ENCODE results near the gene CAPRIN1. TPM values are rescaled to one million over a fixed set of nuclear protein-coding genes. Genes with fewer than 3 reads are reported as not detected.
"Not testable (repeated sequence)": the region's sequence is repeated elsewhere in the genome, so short reads cannot be mapped to it uniquely, and the experiment has no call there.

CAPRIN1 gene
- total RNA-seq, 4 donors from 2014 or later = 94.5 to 132 (median 115) TPM

GRCh38 chr11:34050581-34051348, 766 bp upstream of the CAPRIN1 start:
- peak; percentile 32 for ATAC-seq
- 14 to 16% methylated on average over 4 to 5 of the region's 14 CpGs for WGBS, 2 donors (ENCODE audit: low coverage in 1 of 2)
- TF ChIP-seq, protein P1, sequence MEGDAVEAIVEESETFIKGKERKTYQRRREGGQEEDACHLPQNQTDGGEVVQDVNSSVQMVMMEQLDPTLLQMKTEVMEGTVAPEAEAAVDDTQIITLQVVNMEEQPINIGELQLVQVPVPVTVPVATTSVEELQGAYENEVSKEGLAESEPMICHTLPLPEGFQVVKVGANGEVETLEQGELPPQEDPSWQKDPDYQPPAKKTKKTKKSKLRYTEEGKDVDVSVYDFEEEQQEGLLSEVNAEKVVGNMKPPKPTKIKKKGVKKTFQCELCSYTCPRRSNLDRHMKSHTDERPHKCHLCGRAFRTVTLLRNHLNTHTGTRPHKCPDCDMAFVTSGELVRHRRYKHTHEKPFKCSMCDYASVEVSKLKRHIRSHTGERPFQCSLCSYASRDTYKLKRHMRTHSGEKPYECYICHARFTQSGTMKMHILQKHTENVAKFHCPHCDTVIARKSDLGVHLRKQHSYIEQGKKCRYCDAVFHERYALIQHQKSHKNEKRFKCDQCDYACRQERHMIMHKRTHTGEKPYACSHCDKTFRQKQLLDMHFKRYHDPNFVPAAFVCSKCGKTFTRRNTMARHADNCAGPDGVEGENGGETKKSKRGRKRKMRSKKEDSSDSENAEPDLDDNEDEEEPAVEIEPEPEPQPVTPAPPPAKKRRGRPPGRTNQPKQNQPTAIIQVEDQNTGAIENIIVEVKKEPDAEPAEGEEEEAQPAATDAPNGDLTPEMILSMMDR (IDR thresholded peaks at IDR 0.05) = no peak
- TF ChIP-seq EP300 (IDR thresholded peaks at IDR 0.05) (no peak), POLR2A (IDR thresholded peaks at IDR 0.05) (no peak), POLR2AphosphoS5 (IDR thresholded peaks at IDR 0.05) (no peak)

DNA sequence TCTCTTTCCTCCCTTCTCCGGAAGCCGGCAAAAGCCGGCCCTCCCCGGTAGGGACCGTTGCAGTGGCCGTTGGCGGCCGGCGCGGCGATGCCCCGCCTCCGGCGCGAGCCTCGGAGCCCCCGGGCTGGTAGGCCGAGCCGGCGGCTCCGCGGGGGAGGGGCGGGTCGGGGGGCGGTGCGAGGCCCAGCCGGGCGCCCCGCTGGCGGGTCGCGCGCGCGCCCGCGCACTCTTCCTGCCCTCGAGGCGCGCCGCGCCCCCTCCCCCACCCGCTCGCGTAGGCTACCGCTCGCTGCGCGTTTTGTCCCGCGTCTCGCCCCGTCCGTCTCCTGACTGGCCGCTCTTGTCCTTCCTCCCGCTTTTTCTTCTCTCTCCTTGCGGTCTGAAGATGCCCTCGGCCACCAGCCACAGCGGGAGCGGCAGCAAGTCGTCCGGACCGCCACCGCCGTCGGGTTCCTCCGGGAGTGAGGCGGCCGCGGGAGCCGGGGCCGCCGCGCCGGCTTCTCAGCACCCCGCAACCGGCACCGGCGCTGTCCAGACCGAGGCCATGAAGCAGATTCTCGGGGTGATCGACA, 591 bp downstream of the CAPRIN1 start:
- WGBS, 2 donors (ENCODE audit: low coverage in 1 of 2) = no CpG with 5 or more reads among the region's 82 CpGs
- ATAC-seq = peak; percentile 89

More at GRCh38 chr11:34050581-34051348, 766 bp upstream of the CAPRIN1 start:
- Histone ChIP-seq H3K27ac (peak overlapping the region; percentile 84 to 100 (median 99)), H3K36me3 (peaks cover 0 to 9% of the 10 kb centered on the region in 2 donors), H3K9me3 (no peaks in the 10 kb centered on the region), H3K27me3 (no peaks in the 10 kb centered on the region), H3K4me3 (peak overlapping the region; percentile 95 to 98), H3K4me1 (peaks cover 0 to 34% (median 18%) of the 10 kb centered on the region in 3 donors)

DNA sequence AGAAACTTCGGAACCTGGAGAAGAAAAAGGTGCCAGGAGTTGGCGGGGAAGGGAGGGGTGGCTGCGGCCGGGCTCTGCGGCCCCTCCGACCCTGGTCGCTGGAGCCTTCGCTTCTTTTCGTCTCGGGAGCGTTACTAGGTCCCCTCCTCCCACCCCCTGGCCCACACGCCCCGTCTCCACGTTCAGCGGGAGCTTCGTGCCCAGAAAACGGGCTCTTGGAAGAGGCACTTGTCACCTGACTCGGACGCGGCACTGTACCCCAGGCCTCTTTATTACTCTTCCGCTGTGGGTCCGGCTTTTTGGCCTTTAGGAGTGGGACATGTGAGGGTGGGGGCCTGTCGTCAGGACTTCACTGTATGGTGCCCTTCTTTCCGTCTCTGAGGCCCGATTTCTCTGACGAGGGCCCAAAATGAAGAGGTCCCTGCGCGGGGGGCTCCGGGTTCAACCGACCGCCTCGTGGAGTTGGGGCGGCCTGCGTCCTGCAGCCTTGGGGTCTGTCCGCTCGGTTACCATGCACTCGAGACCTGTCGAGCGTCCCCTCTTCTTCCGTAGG, 1.2 kb downstream of the CAPRIN1 start:
- WGBS, 2 donors (ENCODE audit: low coverage in 1 of 2) = 0 to 2% methylated on average over 9 to 11 of the region's 40 CpGs
- peak overlapping the region; percentile 88 to 100 (median 99) for H3K27ac ChIP-seq
- no peak for TF ChIP-seq EP300 (IDR thresholded peaks at IDR 0.05)
- TF ChIP-seq, protein P1 (IDR thresholded peaks at IDR 0.05) = no peak
- no peak for TF ChIP-seq POLR2A (IDR thresholded peaks at IDR 0.05)
- TF ChIP-seq POLR2AphosphoS5 (IDR thresholded peaks at IDR 0.05) = no peak
- no peak for ATAC-seq
- H3K27me3 ChIP-seq = no peaks in the 10 kb centered on the region
- peak overlapping the region; percentile 95 to 98 for H3K4me3 ChIP-seq
- peaks cover 0 to 10% of the 10 kb centered on the region in 2 donors for H3K36me3 ChIP-seq
- H3K4me1 ChIP-seq = peaks cover 6 to 53% (median 31%) of the 10 kb centered on the region in 3 donors
- H3K9me3 ChIP-seq = no peaks in the 10 kb centered on the region

More for the DNA sequence above, 591 bp downstream of the CAPRIN1 start:
- peaks cover 4 to 47% (median 26%) of the 10 kb centered on the region in 3 donors for H3K4me1 ChIP-seq
- peak overlapping the region; percentile 95 to 98 for H3K4me3 ChIP-seq
- H3K27ac ChIP-seq = peak overlapping the region; percentile 88 to 100 (median 99)
- peaks cover 0 to 10% of the 10 kb centered on the region in 2 donors for H3K36me3 ChIP-seq
- H3K9me3 ChIP-seq = no peaks in the 10 kb centered on the region
- TF ChIP-seq POLR2A (IDR thresholded peaks at IDR 0.05) (peak; percentile 19 to 38), EP300 (IDR thresholded peaks at IDR 0.05) (no peak), POLR2AphosphoS5 (IDR thresholded peaks at IDR 0.05) (peak; percentile 89)
- TF ChIP-seq, protein P1 (IDR thresholded peaks at IDR 0.05) = peak in 1 of 4 experiments; percentile 4
- no peaks in the 10 kb centered on the region for H3K27me3 ChIP-seq

DNA sequence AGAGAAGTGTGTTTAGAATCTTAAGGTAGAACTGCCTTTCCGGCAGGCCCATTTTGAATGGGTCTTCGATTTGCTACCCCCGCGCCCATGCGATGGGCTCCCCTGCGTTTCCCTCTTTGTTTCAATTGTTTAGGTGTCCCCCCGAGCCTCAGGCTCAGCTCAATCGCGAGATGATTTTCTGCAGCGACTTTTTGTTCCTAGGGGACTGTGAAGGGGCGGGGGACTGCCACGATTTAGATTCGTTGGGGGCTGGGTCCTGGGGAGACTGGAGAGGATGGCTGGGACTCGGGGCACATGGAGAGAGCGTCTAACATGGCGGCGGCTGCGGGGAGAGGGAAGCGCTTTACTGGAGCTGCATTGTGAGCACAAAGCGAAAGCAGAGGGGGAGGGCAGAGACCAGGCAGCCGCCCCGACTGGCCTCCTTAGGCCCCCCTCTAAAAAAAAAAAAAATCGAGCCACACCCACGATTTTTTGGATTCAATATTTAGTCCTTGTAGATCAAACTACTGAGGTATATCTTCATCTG, 1.7 kb downstream of the CAPRIN1 start:
- H3K4me3 ChIP-seq = peak overlapping the region; percentile 95 to 98
- 0% methylated on average over 6 of the region's 24 CpGs for WGBS, 2 donors (ENCODE audit: low coverage in 1 of 2)
- H3K27ac ChIP-seq = peak overlapping the region; percentile 88 to 100 (median 99)
- H3K27me3 ChIP-seq = no peaks in the 10 kb centered on the region
- peaks cover 0 to 10% of the 10 kb centered on the region in 2 donors for H3K36me3 ChIP-seq
- ATAC-seq = no peak
- H3K4me1 ChIP-seq = peaks cover 6 to 58% (median 36%) of the 10 kb centered on the region in 3 donors
- H3K9me3 ChIP-seq = no peaks in the 10 kb centered on the region
- TF ChIP-seq POLR2A (IDR thresholded peaks at IDR 0.05) (peak in 1 of 2 donors; percentile 7), POLR2AphosphoS5 (IDR thresholded peaks at IDR 0.05) (peak; percentile 45), EP300 (IDR thresholded peaks at IDR 0.05) (no peak)
- TF ChIP-seq, protein P1 (IDR thresholded peaks at IDR 0.05) = no peak

GRCh38 chr11:34054351-34054750, 2.8 kb downstream of the CAPRIN1 start:
- H3K9me3 ChIP-seq, H3K36me3 ChIP-seq, H3K27me3 ChIP-seq, ATAC-seq: not testable (repeated sequence)
- peak overlapping the region in 1 of 2 donors; percentile 95 for H3K4me3 ChIP-seq
- 81% methylated on average over 9 to 11 of the region's 11 CpGs for WGBS, 2 donors (ENCODE audit: low coverage in 1 of 2)
- peak overlapping the region in 3 of 4 donors; percentile 99 to 100 (median 99) for H3K27ac ChIP-seq
- peaks cover 6 to 68% (median 40%) of the 10 kb centered on the region in 3 donors for H3K4me1 ChIP-seq

Measured in gastroesophageal sphincter (tissue), 4 donors.